KOPT-K1 (cell line): ENCODE data around the gene OTUD7B.
A peak's percentile ranks its signal among the peaks of the same experiment; 100 is the strongest.
"Not testable (repeated sequence)": the region's sequence is repeated elsewhere in the genome, so short reads cannot be mapped to it uniquely, and the experiment has no call there.

ENCODE experiments used
- H3K27ac ChIP-seq: fragments of 200-600 bp; sonication (generic); 2 replicates; pipeline ENCODE4 v1.5.1; 2016; ENCODE audit warnings: antibody characterized with exemption, mild to moderate bottlenecking, low read depth, low read length; ENCODE audit not compliant: poor library complexity, severe bottlenecking
- H3K36me3 ChIP-seq: fragments of 200-600 bp; sonication (generic); 2 replicates; pipeline ENCODE4 v1.5.1; 2017; ENCODE audit warnings: antibody characterized with exemption, mild to moderate bottlenecking, low read length, moderate library complexity; ENCODE audit not compliant: insufficient read depth
- H3K9me3 ChIP-seq: fragments of 200-600 bp; sonication (generic); 2 replicates; pipeline ENCODE4 v1.5.1; 2017; ENCODE audit warnings: antibody characterized with exemption, low read length, mild to moderate bottlenecking; ENCODE audit not compliant: insufficient read depth, poor library complexity, severe bottlenecking

Gene OTUD7B

GRCh38 chr1:149942885-149943284 is 67.6 kb downstream of the OTUD7B start:
- Histone ChIP-seq H3K9me3 (no peaks in the 10 kb centered on the region), H3K36me3 (peaks cover 8% of the 10 kb centered on the region; the same call in 1 of the 2 replicates), H3K27ac (peak overlapping the region; percentile 58)

GRCh38 chr1:149942207-149942606 is 68.3 kb downstream of the OTUD7B start:
- H3K36me3 ChIP-seq, result peaks cover 8% of the 10 kb centered on the region; the same call in 1 of the 2 replicates
- no peaks in the 10 kb centered on the region for H3K9me3 ChIP-seq
- peak overlapping the region; percentile 58 for H3K27ac ChIP-seq

DNA sequence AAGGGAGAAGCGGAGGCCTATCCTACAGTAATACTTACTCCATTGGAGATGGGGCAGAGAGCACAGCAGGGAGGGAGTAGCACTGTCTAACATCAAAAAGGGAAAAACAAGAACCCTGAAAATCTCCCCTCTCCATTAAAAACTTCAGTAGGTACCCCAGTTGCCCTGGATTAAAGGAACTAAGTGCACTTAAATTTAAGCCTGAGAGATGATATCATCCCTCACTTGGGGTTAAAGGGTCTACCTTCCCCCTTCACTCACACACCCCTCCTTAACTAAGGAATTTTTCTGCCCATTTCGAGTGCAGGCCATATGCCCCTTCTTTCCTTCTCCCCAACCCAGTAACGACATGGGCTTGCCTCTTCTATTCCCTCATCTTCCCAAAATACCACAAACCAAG is 70.1 kb downstream of the OTUD7B start:
- H3K36me3 ChIP-seq, result peaks cover 8% of the 10 kb centered on the region; the same call in 1 of the 2 replicates
- no peak overlapping the region for H3K27ac ChIP-seq

GRCh38 chr1:149938668-149939003 is 71.9 kb downstream of the OTUD7B start:
- H3K27ac ChIP-seq, result peak overlapping the region; percentile 22
- H3K9me3 ChIP-seq, H3K36me3 ChIP-seq: not testable (repeated sequence)

More for the DNA sequence above, 70.1 kb downstream of the OTUD7B start:
- H3K9me3 ChIP-seq, result no peaks in the 10 kb centered on the region

GRCh38 chr1:149937759-149938158 is 72.8 kb downstream of the OTUD7B start:
- Histone ChIP-seq H3K9me3 (no peaks in the 10 kb centered on the region), H3K36me3 (no peaks in the 10 kb centered on the region), H3K27ac (peak overlapping the region; percentile 61)

- H3K27ac ChIP-seq, result peak overlapping the region; percentile 61
Measured at GRCh38 chr1:149936992-149937705, 73.4 kb downstream of the OTUD7B start.

GRCh38 chr1:149936170-149936991 is 74.1 kb downstream of the OTUD7B start, which contains the start of gene MTMR11:
MTMR11 (minus strand) TSS chr1:149936879; CDS start chr1:149936647, 232 bp downstream.
- Histone ChIP-seq H3K9me3 (no peaks in the 10 kb centered on the region), H3K36me3 (no peaks in the 10 kb centered on the region), H3K27ac (peak within 1 kb of the TSS; percentile 61)

More at GRCh38 chr1:149936992-149937705, 73.4 kb downstream of the OTUD7B start:
- H3K9me3 ChIP-seq, result no peaks in the 10 kb centered on the region
- no peaks in the 10 kb centered on the region for H3K36me3 ChIP-seq

DNA sequence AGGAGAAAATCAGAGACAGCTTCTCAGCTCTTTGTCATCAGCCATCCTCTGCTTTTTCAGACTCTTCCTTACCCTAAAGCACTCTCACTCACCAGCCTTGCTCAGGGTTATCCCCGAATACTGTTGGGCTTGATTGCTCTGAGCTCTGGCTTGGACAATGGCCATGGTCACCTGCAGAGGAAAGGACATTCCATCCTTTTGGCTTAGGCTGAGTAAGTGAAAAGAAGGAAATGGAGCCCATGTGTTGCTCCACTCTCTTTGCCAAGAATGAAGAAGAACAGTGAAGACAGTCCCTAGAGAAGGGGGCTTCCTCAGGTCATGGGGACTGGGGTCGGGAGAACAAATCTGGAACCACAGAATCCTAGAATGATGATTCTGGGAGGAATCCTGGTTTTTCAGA is 76.2 kb downstream of the OTUD7B start:
- Histone ChIP-seq H3K27ac (no peak overlapping the region), H3K36me3 (no peaks in the 10 kb centered on the region)

DNA sequence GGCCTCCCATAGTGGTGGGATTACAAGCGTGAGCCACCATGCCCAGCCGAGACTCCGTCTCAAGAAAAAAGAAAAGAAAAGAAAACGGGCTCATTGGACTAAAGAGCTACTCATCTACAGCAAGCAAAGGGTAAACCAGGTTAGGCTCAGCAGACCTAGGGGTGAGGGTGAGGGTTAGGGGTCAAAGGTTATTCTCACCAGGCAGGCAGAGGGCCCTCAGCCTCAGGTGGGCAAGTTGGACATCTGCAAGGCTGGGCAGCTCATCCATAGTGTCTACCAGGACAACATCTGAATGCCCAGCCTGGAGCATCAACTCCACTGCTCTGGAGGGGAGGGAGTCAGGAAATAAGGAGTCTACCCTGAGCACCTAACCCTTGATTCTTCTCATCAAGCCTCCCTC is 77.3 kb downstream of the OTUD7B start:
- no peak overlapping the region for H3K27ac ChIP-seq
- H3K9me3 ChIP-seq, result no peaks in the 10 kb centered on the region
- no peaks in the 10 kb centered on the region for H3K36me3 ChIP-seq

More for the DNA sequence above, 76.2 kb downstream of the OTUD7B start:
- H3K9me3 ChIP-seq, result no peaks in the 10 kb centered on the region

- H3K9me3 ChIP-seq, result no peaks in the 10 kb centered on the region
- H3K27ac ChIP-seq, result no peak overlapping the region
- no peaks in the 10 kb centered on the region for H3K36me3 ChIP-seq
Measured at GRCh38 chr1:149932474-149932873, 78.1 kb downstream of the OTUD7B start.

- Histone ChIP-seq H3K27ac (no peak overlapping the region), H3K36me3 (peaks cover 7% of the 10 kb centered on the region), H3K9me3 (no peaks in the 10 kb centered on the region)
Measured at GRCh38 chr1:149931212-149931790, 79.2 kb downstream of the OTUD7B start.

- Histone ChIP-seq H3K9me3 (no peaks in the 10 kb centered on the region), H3K27ac (no peak overlapping the region), H3K36me3 (peaks cover 22% of the 10 kb centered on the region)
Measured at GRCh38 chr1:149929856-149930255, 80.7 kb downstream of the OTUD7B start.

DNA sequence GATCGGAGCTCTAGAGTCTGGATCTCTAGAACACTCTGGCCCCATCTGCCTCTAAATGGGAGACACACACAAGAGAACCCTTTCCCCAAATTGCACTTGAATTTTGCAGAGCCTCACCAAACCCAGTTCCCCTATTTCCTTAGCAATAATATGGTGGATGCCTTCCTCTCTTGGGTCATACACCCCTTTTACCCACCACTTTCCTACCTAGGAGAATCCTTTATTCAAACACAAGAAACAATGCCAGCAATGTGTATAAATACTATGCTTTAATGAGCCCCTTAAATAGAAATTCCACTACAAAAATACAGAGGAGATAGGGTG is 82.2 kb downstream of the OTUD7B start:
- Histone ChIP-seq H3K27ac (peak overlapping the region; percentile 87), H3K36me3 (peaks cover 37% of the 10 kb centered on the region), H3K9me3 (no peaks in the 10 kb centered on the region)

- H3K9me3 ChIP-seq, result no peaks in the 10 kb centered on the region
Measured at GRCh38 chr1:149927563-149928400, 82.7 kb downstream of the OTUD7B start, which contains the start of gene SF3B4. SF3B4 (minus strand) TSS chr1:149927803; CDS start chr1:149927759, 44 bp downstream.

More at GRCh38 chr1:149927563-149928400, 82.7 kb downstream of the OTUD7B start, which contains the start of gene SF3B4:
- H3K27ac ChIP-seq, result peak within 1 kb of the TSS; percentile 87
- H3K36me3 ChIP-seq, result peaks cover 42% of the 10 kb centered on the region
